SK-N-SH (cell line): ENCODE measurements around the gene SKI. TPM values are rescaled to one million over a fixed set of nuclear protein-coding genes. Genes with fewer than 3 reads are reported as not detected.

Experiments
- CTCF ChIA-PET: fragments of 300-600, 350-600 bp; formaldehyde crosslinking; extraction: SDS; loops from one replicate; lab custom pipeline; 2021; lab: Yijun Ruan, JAX
- POLR2A ChIA-PET: fragments of 350-600 bp; sonication (Branson Sonifier 250); formaldehyde crosslinking; extraction: SDS; loops from one replicate; lab custom pipeline; 2020; ENCODE audit warnings: antibody characterized with exemption, inconsistent platforms; lab: Yijun Ruan, JAX
- DNase-seq: peaks from one replicate; pipeline ENCODE4 v3.0.0; 2012
- H2AFZ ChIP-seq: fragments of 200-600 bp; sonication (generic); 2 replicates; pipeline ENCODE4 v1.8.1; 2016; ENCODE audit warnings: antibody characterized with exemption, mild to moderate bottlenecking, low read depth
- H3F3A ChIP-seq: fragments of 200-600 bp; sonication (generic); replicated peaks from 2 replicates; pipeline ENCODE3; 2016; ENCODE audit warnings: antibody characterized with exemption, mild to moderate bottlenecking; ENCODE audit not compliant: insufficient read depth
- H3K27ac ChIP-seq, 2 experiments: fragments of 200-500 bp in 1 of 2; fragments of 200-600 bp in 1 of 2; sonication (Bioruptor generic) in 1 of 2; sonication (generic), shearing (Covaris generic) in 1 of 2; 2 replicates each; pipeline versions ENCODE4 v1.5.1 to v1.6.1; 2014 to 2016; ENCODE audit warnings: low read depth in 2 of 2, inconsistent platforms in 1 of 2, low read length in 1 of 2, mild to moderate bottlenecking in 1 of 2, mixed read lengths in 1 of 2
- H3K27me3 ChIP-seq: fragments of 200-600 bp; sonication (generic), shearing (Covaris generic); 2 replicates; pipeline ENCODE4 v1.6.1; 2016; ENCODE audit warnings: mixed run types; ENCODE audit not compliant: insufficient read depth
- H3K36me3 ChIP-seq, 2 experiments: fragments of 200-500 bp in 1 of 2; fragments of 200-600 bp in 1 of 2; sonication (Bioruptor generic) in 1 of 2; sonication (generic) in 1 of 2; replicated peaks in 1 of 2; 2 replicates each; pipeline versions ENCODE3 to v1.5.1; 2014 to 2016; ENCODE audit warnings: low read length in 1 of 2, mild to moderate bottlenecking in 1 of 2; ENCODE audit not compliant: insufficient read depth in 2 of 2, control insufficient read depth in 1 of 2
- H3K4me1 ChIP-seq, 2 experiments: fragments of 200-500 bp in 1 of 2; fragments of 200-600 bp in 1 of 2; sonication (Bioruptor generic) in 1 of 2; sonication (generic), shearing (Covaris generic) in 1 of 2; 2 replicates each; pipeline versions ENCODE4 v1.5.1 to v1.6.1; 2014 to 2016; ENCODE audit warnings: low read depth in 1 of 2, low read length in 1 of 2, mixed run types in 1 of 2; ENCODE audit not compliant: insufficient read depth in 2 of 2, control insufficient read depth in 1 of 2
- H3K4me2 ChIP-seq: fragments of 200-600 bp; sonication (generic), shearing (Covaris generic); 2 replicates; pipeline ENCODE4 v1.6.1; 2017; ENCODE audit warnings: mixed run types
- H3K4me3 ChIP-seq, 2 experiments: fragments of 200-500 bp in 1 of 2; fragments of 200-600 bp in 1 of 2; sonication (Bioruptor generic) in 1 of 2; sonication (generic), shearing (Covaris generic) in 1 of 2; 2 replicates each; pipeline versions ENCODE4 v1.5.1 to v1.8.1; 2014 to 2016; ENCODE audit warnings: low read depth in 2 of 2, inconsistent platforms in 1 of 2, low read length in 1 of 2, mild to moderate bottlenecking in 1 of 2, mixed read lengths in 1 of 2, moderate library complexity in 1 of 2
- H3K79me2 ChIP-seq: fragments of 200-600 bp; sonication (generic); 2 replicates; pipeline ENCODE4 v1.8.1; 2017; ENCODE audit warnings: mild to moderate bottlenecking; ENCODE audit not compliant: insufficient read depth
- H3K9ac ChIP-seq: fragments of 200-600 bp; sonication (generic); 2 replicates; pipeline ENCODE4 v1.6.1; 2017; ENCODE audit warnings: mixed run types
- H3K9me2 ChIP-seq: fragments of 200-600 bp; sonication (generic); 2 replicates; pipeline ENCODE4 v1.6.1; 2017; ENCODE audit warnings: mixed run types
- H3K9me3 ChIP-seq: fragments of 200-600 bp; sonication (generic); 2 replicates; pipeline ENCODE4 v1.6.1; 2017; ENCODE audit warnings: mixed run types, mild to moderate bottlenecking, moderate library complexity
- H4K20me1 ChIP-seq: fragments of 200-600 bp; sonication (generic); 2 replicates; pipeline ENCODE4 v1.6.1; 2017; ENCODE audit warnings: mild to moderate bottlenecking, mixed run types; ENCODE audit not compliant: insufficient read depth
- FOSL2 ChIP-seq: IDR thresholded peaks from 2 replicates; pipeline ENCODE4 v1.4.0; 2012; ENCODE audit warnings: low read depth, mild to moderate bottlenecking, moderate library complexity, borderline replicate concordance
- FOXJ3 ChIP-seq: sonication (generic); formaldehyde crosslinking; IDR thresholded peaks from 2 replicates; pipeline ENCODE4 v1.5.1; 2020; ENCODE audit warnings: mild to moderate bottlenecking, missing genetic modification reagents
- MEF2A ChIP-seq: IDR thresholded peaks from 2 replicates; pipeline ENCODE4 v1.4.0; 2012; ENCODE audit warnings: low read depth, borderline replicate concordance
- MXI1 ChIP-seq: IDR thresholded peaks from 2 replicates; pipeline ENCODE4 v1.6.1; 2012; ENCODE audit warnings: mild to moderate bottlenecking, low read depth, low read length, improper control_type of control experiment
- NFIC ChIP-seq: IDR thresholded peaks from 2 replicates; pipeline ENCODE4 v1.4.0; 2012; ENCODE audit warnings: borderline replicate concordance
- NRF1 ChIP-seq: IDR thresholded peaks from 2 replicates; pipeline ENCODE4 v1.6.1; 2012; ENCODE audit warnings: low read depth, mild to moderate bottlenecking, low read length
- POLR2AphosphoS5 ChIP-seq: IDR thresholded peaks from 2 replicates; pipeline ENCODE4 v1.6.1; 2012; ENCODE audit warnings: low read depth, low read length
- RAD21 ChIP-seq: IDR thresholded peaks from 2 replicates; pipeline ENCODE4 v1.6.1; 2012; ENCODE audit warnings: mild to moderate bottlenecking, low read length
- RXRA ChIP-seq: IDR thresholded peaks from 2 replicates; pipeline ENCODE4 v1.4.0; 2012; ENCODE audit warnings: low read depth, mild to moderate bottlenecking, borderline replicate concordance
- SIN3A ChIP-seq: IDR thresholded peaks from 2 replicates; pipeline ENCODE4 v1.6.1; 2012; ENCODE audit warnings: low read depth, mild to moderate bottlenecking, low read length, moderate library complexity, borderline replicate concordance
- SMC3 ChIP-seq: IDR thresholded peaks from 2 replicates; pipeline ENCODE4 v1.6.1; 2012; ENCODE audit warnings: low read depth, low read length, improper control_type of control experiment
- TAF1 ChIP-seq: IDR thresholded peaks from 2 replicates; pipeline ENCODE4 v1.6.1; 2012; ENCODE audit warnings: low read depth, mild to moderate bottlenecking, low read length, moderate library complexity, borderline replicate concordance
- TEAD4 ChIP-seq: IDR thresholded peaks from 2 replicates; pipeline ENCODE4 v1.4.0; 2012; ENCODE audit warnings: mild to moderate bottlenecking, borderline replicate concordance; ENCODE audit not compliant: insufficient read depth
- YY1 ChIP-seq: IDR thresholded peaks from 2 replicates; pipeline ENCODE4 v1.4.0; 2012; ENCODE audit warnings: low read depth, mild to moderate bottlenecking
- WGBS: methylation state at CpG from one replicate; pipeline ENCODE4 v1.1.6; 2017; ENCODE audit warnings: low lambda C conversion rate; 5-methylcytosine and 5-hydroxymethylcytosine counted together
- polyA plus RNA-seq, 3 experiments: library from polyadenylated mRNA; depleted of rRNA; stranded (reverse); fragments of >200 nt; gene quantifications; 2 replicates each; pipeline ENCODE4 v1.2.3, GENCODE V29; 2012
- TF ChIP-seq, protein P1 (sequence below): IDR thresholded peaks from 2 replicates; pipeline ENCODE4 v1.4.0; 2012; ENCODE audit warnings: low read depth, borderline replicate concordance

SKI gene
- polyA plus RNA-seq, 1 of the 3 experiments (the other 2 are of a cell fraction), result 7.2 TPM

DNA sequence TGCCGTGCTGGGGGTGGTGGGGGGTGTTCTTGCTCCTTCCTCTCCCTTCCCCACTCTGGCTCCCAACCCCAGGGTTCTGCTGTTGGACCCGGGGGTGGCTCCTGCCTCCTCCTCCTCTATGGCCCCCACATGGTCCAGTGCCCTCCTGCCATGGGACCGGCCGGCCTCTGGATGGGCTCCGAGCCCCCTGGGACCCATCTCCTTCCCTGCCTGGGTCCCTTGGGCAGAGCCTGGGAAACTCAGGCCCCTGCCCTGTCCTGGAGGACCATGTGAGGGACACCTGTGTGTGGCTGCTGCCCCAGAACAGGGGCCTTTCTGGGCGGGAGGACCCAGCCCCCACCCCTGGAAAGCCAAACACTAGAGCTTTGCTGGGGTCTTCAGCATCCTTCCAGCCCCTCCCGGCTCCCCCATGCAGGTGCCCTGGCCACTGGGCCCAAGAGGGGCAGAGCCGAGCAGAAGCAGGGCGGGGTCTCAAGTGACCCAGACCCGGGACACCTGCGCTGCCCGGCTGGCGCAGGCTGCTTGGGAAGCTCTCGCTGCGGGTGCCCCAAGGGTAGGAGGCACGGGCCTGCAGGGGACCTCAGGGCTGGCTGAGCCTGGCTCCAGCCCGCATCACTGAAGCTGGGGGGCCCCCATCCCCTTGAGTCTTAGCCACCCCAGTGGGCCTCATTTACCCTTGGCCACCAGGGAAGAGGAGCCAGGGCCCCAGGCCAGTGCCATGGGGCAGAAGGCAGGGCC is 31.0 kb upstream of the SKI start:
- Histone ChIP-seq H4K20me1 (no peaks in the 10 kb centered on the region), H3K9me3 (no peaks in the 10 kb centered on the region), H3K9me2 (no peaks in the 10 kb centered on the region), H3K79me2 (peaks cover 19% of the 10 kb centered on the region), H3K36me3 (no peaks in the 10 kb centered on the region), H3K27ac (no peak overlapping the region; a peak in 1 of 4 replicates), H3K4me1 (peaks cover 0 to 25% of the 10 kb centered on the region in 2 experiments; a peak in 1 of 4 replicates), H2AFZ (no peak overlapping the region), H3K9ac (no peak overlapping the region), H3K4me3 (no peak overlapping the region), H3K4me2 (no peak overlapping the region), H3F3A (no peaks in the 10 kb centered on the region), H3K27me3 (no peaks in the 10 kb centered on the region)
- ChIA-PET CTCF (interaction anchor here (1.4 to 11.4 kb wide), 6 partner anchors 36 to 193 kb away, joined by 5 to 292 read pairs (median 25); partner anchors contain the start of genes MORN1 and RER1), POLR2A (interaction anchor here (2.9 kb wide), 1 partner anchor 184 kb away, joined by 35 read pairs; no protein-coding TSS in a partner anchor)
- TF ChIP-seq, protein P1, sequence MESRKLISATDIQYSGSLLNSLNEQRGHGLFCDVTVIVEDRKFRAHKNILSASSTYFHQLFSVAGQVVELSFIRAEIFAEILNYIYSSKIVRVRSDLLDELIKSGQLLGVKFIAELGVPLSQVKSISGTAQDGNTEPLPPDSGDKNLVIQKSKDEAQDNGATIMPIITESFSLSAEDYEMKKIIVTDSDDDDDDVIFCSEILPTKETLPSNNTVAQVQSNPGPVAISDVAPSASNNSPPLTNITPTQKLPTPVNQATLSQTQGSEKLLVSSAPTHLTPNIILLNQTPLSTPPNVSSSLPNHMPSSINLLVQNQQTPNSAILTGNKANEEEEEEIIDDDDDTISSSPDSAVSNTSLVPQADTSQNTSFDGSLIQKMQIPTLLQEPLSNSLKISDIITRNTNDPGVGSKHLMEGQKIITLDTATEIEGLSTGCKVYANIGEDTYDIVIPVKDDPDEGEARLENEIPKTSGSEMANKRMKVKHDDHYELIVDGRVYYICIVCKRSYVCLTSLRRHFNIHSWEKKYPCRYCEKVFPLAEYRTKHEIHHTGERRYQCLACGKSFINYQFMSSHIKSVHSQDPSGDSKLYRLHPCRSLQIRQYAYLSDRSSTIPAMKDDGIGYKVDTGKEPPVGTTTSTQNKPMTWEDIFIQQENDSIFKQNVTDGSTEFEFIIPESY, result no peak
- TF ChIP-seq TAF1 (no peak), YY1 (no peak), FOSL2 (no peak), RXRA (no peak), SIN3A (no peak), NRF1 (no peak), SMC3 (no peak), TEAD4 (no peak), POLR2AphosphoS5 (no peak)
- no peak for DNase-seq
- 95% methylated on average over 4 of the region's 17 CpGs for WGBS

DNA sequence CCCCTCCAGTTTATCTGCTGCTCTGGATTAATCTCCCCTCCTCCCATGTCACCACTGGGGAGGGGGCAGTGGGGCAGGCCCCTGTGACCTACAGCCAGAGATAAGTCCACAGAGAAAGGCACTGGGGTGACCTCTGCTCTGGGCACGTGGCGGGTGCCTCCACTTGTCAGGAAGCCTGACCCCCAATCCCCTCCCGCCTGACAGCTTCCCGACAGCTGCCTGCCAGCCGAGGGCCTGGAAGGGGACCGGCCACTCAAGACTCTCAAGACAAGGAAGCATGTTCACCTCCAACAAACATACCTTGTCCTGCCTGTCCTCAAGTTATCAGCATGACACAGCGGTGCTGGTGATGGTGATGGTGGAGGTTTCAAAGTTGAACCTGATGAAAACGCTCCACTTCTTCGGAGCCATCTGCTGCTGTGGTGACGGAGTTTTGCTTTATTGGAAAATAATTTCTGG is 30.4 kb upstream of the SKI start:
- no peak for TF ChIP-seq FOXJ3
- TF ChIP-seq, protein P1, result no peak
- TF ChIP-seq SMC3, result no peak
- no peak for TF ChIP-seq YY1
- TF ChIP-seq MEF2A, result no peak
- TF ChIP-seq POLR2AphosphoS5, result no peak
- TF ChIP-seq MXI1, result no peak
- TF ChIP-seq RAD21, result no peak
- TF ChIP-seq NFIC, result no peak
- TF ChIP-seq NRF1, result no peak
- TF ChIP-seq, all 33 proteins: peak for 0
- POLR2A ChIA-PET, result no interaction called here
- CTCF ChIA-PET, result interaction anchor here (4.0 to 11.4 kb wide), 2 partner anchors 182 to 192 kb away, joined by 64 to 292 read pairs; partner anchors contain the start of genes MORN1 and RER1
- Histone ChIP-seq H3K9me2 (no peaks in the 10 kb centered on the region), H3F3A (no peaks in the 10 kb centered on the region), H3K4me2 (no peak overlapping the region), H3K27me3 (no peaks in the 10 kb centered on the region), H3K27ac (no peak overlapping the region; a peak in 1 of 4 replicates), H3K36me3 (no peaks in the 10 kb centered on the region), H3K4me3 (no peak overlapping the region), H4K20me1 (no peaks in the 10 kb centered on the region), H3K79me2 (peaks cover 13% of the 10 kb centered on the region), H3K9ac (no peak overlapping the region), H3K9me3 (no peaks in the 10 kb centered on the region), H2AFZ (no peak overlapping the region), H3K4me1 (peaks cover 0 to 20% of the 10 kb centered on the region in 2 experiments; a peak in 1 of 4 replicates)
- 92% methylated on average over 4 of the region's 10 CpGs for whole genome bisulfite sequencing
- DNase-seq, result no peak
